GM19240 (cell line): Measurements from ENCODE around the gene AQP12A.

Source experiments
- DNase-seq: peaks from one replicate; pipeline ENCODE4 v3.0.0; 2011; ENCODE audit warnings: low spot score; ENCODE audit not compliant: insufficient read length

The AQP12A gene

DNA sequence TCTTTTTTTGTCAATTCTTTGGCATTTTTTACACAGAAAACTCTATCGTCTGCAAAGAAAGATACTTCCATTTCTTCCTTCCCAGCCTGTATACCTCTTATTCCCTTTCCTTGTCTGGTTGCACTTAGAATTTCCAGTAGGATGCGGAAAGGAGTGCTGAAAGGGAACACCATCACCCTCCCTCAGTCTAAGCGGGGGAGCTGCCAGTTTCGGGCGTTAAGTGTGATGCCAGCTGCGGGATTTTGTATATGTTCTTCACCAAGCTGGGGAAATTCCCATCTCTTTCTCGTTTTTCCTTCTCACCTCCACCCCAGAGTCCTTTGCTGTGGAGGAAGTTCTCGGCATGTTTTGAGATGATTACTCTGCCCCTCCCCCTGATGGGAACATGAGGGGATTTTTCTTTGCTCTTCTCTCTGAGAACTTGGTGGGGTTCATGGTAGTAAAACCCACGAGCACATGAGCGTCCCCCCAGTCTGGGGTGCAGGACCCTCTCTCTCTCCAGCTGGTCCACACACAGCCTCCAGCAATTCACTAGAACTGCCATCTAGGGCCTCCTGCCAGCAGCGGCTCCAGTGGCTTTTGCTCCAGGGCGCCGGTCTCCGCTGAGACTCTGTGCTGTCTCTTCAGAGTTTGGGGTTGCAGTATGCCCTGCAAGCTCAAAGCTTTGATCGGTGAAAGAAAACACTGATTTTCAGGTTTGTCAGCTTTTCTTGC, 15.5 kb downstream of the AQP12A start:
- DNase-seq, result no peak

DNA sequence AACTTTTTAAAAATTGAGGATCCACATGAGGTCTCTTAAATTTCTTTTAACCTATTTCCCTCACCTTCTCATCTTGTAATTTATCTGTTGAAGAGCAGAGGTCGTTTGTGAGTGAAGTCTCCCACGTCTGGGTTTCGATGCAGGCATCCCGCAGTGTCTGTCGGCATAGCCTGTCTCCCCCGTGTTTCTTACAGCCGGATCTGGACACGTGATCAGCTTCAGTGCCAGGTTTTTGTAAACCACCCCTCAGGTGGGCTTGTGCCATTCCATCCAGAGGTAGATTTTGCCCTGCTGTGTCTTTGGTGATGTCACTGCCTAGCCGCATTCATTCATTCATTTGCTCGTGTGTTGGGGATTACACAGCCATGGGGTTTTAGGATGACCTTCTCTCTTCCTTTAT, 16.2 kb downstream of the AQP12A start:
- no peak for DNase-seq

DNA sequence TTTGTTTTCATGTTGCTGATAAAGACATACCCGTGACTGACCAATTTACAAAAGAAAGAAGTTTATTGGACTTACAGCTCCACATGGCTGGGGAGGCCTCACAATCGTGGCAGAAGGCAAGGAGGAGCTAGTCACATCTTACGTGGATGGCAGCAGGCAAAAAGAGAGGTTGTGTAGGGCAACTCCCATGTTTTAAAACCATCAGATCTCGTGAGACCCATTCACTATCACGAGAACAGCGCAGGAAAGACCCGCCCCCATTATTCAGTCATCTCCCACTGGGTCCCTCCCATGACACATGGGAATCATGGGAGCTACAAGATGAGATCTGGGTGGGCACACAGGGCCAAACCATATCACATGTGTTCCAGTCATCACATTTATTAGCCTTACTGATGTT, 16.8 kb downstream of the AQP12A start:
- DNase-seq, result no peak

DNA sequence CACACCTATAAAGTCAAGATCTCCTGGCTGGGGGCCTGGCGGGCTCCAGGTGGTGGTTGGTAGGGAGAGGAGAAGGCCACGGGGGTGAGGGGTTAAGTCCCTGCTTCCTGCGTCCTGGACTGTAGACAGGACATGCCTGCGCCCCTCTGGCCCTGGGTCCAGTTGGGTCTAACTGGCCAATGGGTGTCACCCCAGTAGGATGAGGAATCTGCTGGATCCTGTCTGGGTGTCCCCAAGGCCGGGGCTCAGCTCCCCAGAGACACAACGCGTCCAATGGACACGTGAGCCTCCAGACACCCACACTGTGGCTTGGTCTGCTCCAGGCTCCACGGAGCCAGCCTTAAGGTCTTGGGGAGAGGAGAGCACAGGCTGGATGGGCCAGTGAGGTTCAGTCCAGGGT, 19.6 kb downstream of the AQP12A start:
- DNase-seq, result no peak

DNA sequence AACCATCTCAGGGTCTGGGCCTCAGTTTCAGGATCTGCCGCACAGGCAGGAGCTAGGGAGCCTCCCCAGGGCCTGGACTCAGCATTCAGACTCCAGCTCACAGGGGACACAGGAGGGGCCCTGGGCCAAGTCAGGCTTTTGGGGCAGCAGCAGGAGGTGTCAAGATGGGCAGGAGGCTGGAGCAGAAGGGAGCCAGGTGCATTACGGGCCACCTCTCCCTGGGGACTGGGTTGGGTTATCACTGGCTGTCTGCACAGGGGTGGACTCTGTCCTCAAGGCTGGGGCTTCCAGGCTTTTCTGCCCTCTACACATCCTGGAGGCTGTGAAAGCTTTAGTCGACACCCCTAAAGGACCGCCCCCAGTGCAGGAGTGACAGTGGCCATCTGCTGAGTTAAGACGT, 20.0 kb downstream of the AQP12A start:
- no peak for DNase-seq

DNA sequence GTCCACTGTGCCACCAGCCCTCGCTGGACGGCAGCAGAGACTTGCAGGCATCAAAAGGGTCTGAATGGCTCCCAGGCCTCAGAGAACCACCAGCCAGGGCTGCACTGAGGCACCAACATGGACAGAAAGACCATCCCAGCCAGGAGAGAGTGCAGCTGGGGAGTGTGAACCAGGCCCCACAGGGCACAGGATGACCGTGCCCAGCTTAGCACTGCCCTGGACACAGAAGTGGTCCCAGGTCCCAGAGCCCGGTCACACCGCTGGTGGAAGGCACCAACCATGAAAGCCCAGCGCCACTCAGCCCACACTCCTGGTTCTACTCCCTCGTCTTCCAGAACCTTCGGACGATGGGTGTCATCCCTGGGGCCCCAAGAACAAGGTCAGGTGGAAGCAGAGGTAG, 20.5 kb downstream of the AQP12A start:
- DNase-seq, result no peak

DNA sequence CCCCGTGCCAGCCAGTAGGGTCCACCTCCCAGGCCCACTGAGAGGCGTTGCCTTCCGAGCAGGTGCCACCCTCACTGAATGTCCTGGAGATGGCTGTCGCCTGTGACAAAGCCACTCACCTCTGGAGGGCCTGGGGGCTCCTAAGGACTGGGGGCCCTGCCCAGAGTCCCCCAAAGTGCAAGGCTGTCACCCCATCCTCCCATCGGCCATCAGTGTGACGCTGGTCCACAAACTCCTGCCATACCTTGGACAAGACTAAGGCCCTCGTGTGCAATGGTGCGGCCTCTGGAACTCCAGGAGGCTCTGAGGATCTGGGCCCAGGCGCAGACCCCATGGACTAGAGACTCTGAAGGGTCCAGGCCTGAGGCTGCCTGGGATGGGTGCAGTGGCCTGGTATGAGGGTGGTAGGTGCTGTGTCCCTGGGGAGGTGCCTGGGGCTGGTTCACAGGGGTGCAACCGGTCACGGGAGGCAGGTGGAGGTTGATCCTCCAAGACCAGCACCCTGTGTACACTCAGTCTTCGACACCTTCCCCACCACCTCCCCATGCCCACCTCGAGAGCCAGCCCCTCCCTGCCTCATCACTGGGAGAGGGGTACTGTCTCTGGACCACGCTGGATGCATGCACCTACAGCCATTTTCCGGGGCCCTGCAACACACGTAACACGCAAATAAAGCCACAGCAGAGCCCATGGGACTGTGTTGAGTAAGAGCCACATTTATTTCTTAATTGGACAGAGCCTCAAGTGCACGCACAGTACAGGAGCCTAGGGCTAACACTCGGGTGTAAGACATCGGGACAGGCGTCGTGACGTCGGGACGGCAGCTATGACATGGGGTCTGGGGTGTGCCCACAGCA, 21.6 kb downstream of the AQP12A start:
- DNase-seq, result no peak

DNA sequence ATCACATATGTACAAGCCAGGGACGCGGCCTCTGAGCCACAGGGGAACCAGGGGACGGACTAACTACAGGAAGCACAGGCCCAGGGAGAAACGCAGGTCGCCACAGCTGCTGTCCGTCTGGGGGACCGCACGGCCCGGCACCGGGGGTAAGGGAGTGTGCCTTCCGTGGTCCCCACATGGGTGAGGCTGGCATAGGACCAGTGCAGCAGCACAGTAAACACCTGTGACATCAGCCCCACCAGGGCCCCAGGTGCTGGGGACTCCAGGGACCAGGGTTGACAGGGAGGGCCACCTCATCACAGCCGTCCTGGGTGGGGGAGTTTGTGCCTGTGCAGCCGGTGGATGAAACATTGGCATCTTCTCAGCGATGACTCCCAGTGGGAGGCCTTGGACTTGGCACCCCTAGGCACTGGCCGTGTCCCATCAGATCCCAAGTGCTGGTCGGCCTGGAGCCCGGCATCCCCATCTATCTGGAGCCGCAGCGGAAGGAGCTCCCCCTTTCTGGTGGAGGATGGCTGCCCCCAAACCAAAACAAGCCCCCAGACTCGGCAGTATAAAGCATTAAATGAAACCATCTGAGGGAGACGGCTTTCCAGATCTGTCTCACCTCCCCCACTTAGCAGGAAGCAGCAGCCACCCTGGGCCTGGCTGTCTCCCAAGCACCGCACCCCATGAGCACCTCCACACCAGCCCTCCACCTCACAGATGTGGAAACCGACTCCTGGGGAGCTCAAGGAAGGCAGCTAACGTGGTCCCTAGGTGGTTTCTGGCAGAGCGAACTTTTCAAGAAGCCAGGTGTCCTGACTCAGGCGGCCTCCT, 22.5 kb downstream of the AQP12A start:
- DNase-seq, result no peak

DNA sequence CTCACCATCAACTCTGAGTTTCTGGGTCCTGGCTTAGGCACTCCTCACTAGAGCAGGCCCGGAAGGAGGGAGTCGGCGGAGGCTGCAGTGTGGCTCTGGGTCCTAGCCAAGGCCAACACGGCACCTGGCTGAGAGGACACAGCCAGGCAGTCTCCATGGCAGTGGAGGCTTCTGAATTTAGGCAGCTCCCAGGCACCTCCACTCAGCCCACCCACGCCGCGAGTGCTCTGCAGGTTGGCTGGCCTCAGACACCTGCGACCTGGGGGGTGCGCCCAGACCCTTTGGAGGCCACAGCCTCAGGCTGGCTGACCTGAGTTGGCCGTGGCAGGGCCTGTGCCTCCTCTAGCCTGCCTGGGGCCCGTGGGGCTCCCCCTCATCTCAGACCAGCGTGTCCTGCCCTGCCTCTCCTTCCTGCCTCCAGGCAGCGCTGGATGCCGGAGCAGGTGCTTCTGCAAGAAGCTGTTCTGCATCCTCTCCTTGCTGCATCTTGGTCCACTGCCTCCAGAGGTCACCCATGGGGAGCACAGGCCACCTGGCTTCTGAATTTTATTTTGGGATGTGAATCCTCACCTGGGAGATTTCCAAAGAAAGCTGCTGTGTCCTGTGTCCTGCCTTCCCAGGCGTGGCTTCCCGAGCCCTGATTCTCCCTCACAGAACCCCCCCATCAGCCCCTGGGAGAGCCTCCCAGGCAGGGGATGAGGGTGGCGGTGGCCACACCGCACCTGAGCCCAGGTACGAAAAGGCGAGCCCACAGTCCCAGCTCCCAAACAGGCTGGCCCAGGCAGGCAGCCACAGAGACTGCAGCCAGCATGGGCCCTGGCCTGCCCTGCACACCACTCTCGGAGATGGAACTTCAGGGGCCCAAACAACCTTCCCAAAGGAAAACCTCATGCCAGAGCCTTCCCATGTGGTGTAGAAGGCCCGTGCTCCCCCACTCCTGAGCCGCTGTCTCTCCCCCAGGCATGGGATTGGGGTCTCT, 23.4 kb downstream of the AQP12A start:
- no peak for DNase-seq

DNA sequence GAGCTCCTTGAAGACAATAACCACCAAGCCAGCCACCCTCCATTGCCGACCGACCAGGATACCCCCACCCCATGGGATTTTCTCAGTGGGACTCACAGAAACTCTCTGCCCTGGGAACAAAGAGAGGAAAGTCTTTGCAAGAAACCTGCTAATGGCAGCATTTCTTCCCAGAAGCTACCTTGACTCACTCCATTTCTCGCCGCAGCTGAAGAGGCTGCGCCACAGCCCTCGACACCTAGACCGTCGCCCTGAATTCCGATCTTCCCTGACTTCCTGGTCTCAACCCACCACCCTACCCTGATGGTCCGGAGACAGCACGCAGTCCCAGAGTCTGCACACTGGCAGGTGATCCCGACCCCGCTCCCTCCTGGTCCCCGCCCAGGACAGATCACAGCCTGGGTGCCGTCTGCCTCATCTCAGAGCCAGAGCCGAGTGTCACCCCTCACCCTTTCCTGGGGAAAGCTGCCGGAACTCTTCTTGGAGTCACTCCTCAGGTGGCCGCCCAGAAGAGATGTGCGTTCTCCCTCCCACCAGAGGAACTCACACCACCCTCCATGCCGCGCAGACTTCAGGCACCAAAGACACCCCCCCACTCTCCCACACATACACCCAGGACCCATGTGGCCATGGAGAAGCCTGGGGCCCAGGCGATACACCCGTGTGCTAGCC, 24.6 kb downstream of the AQP12A start:
- DNase-seq, result no peak

DNA sequence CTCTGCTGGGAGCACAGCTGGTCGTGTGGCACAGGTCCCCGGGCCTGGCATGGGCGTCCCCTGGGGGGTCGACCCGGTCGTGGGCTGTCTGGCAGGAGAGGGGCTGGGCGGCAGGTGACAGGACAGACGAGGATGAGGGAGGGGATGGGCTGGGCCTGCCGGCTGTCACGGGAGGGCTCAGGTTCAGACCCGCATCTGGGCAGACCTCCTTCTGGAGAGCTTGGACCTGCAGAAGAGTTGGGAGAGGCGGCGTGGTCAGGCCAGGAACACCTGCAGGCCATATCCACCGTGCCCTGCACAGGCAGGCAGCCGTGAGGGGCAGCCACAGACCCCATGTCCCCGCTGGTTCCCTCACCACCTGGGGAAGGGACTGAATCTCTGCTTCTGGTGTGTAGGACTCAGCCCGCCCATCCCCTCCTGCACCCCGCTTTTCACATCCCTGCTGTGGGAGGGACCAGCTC, 25.5 kb downstream of the AQP12A start:
- no peak for DNase-seq

DNA sequence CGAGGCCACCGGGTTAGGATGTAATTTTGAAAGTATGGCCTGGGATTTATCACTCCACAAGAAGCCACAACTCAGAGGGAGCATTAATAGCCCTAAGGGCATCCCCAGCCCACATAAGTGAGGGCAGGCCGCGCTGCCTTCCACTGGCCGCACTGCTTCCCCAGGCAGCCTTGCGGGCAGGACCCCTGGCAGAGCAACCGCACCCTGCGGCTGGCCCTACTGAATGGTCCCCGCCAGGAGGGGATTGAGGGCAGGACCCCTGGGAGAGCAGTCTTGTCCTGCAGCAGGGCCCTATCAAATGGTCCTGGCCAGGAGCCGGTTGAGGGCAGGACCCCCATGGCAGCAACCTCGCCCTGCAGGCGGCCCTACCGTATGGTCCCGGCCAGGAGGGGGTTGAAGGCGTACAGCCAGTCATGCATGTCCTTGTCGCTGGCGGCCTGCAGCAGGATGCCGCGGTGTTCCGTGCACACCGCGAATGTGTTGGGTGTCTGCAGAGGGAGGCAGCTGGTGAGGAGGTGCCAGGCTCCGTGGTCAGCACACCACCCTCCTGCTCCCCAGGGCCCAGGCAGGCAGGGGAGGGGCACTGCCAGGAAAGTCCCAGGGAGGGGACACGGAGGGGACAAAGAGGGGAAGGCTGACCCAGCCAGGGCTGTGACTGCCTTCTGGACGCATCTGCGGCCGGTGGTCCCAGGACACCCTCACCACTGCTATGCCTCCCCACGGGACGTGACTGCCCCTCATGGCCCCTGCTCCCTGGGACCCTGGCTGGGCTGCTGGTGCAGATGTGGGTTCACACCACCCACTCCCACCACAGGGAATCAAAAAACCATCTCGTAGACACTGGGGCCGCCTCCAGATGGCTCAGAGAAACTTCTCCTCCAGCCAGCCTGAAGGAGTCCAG, 26.3 kb downstream of the AQP12A start:
- no peak for DNase-seq

DNA sequence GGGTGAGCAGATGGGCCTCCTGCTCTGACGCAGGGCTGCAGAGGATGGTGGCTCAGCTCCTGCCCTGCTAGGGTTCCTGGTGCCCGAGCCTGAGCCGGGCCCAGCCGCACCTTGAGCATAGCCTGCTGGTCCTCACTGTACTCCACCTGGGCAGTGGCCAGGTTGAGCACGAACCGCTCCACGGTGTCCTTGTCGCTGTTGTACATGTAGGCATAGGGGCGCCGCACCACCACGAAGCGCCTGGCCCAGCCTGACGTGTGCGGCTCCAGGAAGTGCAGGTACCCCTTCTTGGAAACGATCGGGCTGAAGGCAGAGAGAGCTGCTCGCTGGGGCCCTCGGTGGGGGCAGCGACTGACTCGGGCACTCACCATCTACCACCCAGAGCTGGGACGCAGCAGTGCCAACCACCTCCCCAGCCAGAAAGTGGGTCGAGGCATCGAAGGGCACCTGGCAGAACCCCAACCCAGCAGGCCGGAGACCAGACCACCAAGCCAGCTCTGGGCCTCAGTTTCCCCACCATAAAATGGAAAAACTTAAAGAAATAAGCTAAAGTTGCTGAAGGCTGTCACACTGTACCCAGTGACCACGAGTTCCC, 27.3 kb downstream of the AQP12A start:
- no peak for DNase-seq

DNA sequence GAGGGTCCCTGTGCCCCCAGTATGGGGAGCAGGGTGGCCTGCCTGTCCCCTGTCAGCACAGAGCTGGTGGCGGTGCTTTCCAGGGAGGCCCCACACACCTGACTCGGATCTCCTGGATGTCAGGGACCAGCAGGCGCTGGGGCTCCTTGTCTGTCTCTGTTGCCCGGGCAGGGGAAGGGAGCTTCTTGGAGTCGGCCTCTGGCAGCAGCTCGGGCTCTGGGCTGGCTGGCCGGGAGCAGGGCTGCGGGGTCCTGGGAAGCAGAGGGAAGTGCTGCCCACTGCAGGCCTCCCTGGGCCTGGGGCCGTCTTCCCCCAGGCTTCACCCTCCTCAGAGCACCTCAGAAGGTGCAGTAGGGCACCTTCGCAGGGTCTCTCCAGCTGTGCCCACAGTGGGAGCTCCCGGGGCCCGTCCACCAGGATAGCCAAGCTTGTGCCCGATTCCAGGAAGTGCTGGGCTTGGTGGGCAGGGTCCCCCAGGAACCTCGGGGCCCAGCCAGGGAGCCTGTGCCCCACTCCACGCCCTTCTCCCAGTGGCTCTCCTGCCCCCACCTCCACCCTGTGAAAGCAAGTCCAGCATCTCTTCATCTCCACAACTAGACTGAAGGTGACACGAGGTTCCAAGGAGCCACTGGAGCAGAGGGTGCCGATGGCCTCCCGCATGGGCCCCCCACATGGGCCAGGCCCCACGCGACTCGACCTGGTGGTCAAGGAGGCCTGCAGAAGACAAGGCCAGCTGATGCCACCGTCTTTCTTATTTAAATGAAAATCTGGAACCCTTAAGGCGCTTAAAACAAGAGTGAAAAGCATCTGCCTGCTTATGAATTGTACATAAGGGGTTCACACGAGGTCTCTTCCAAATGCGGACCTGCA, 28.2 kb downstream of the AQP12A start:
- DNase-seq, result no peak

DNA sequence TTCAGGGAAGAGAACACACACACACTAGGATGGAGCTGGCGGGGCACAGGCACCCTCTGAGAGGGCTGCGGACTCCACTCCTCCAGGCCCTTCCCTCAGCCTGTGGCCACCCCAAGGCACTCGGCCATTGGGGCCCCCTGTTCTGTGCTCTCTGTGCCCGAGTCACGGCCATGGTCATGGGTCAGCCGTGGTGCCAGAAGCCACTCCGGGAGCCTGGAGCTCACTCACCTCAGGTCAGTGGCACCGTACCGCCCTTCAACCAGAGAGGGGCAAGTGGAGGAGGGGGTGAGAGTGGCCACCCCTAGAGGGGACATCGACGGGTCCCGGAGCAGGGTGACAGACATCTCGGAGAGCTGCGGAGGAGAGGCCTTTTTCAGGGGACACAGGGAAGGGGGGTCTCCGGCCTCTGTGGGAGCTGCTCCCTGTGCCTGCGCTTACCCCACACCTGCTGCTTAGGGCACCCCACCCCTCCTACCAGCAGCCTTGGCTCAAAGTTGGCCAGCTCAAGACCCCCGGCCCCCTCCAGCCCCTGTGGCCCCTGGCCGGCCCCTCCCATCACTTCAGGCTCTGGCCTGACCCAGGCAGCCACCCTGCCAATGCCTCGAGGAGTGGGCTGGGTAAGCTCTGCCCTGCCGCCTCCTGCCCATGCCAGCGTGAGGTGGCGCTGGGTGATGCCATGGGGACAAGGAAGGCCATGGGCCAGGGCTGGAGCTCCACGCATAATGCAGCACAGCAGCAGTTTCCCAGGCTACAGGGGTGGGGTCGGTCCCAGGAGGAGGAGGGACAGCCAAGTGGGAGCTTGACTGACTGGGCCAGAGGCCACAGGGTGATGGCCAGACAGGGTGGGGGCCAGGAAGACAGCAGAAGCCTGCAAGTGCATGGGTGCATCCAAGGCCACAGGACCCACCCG, 29.3 kb downstream of the AQP12A start:
- no peak for DNase-seq

DNA sequence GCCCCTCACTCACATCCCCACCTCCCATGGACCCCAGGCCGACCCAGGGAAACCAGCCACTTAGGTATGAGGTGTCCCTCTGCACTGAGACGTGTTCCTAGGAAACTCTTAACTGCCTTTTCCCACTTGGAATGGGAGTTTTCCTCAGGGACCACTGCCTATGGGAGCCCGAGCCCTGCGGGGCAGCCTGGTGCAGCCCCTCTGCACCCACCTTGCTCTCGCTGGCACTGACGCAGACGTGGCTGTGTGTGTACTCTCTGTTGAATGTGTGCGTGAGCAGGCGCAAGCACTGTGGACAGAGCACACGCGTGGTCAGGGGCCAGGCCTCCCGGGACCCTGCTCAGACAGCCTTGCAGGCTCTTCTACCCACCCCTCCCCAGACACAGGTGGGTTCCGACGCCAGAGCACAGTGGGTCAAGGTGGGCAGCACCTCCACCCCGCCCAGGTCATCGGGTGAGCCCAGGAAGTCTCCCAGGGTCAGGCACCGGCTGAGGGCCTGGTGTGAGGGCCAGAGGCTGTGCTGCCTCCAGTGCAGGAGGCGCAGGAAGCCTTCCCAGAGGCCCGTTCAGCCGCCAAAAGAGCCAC, 30.0 kb downstream of the AQP12A start:
- DNase-seq, result no peak
